ENCODE results near the gene NAV3. TPM values are rescaled to one million over a fixed set of nuclear protein-coding genes. Genes with fewer than 3 reads are reported as not detected.

NAV3 gene
- total RNA-seq, 1 donor from 2014 or later, result 11.4 TPM

- Histone ChIP-seq H3K27ac (no peak overlapping the region), H3K4me3 (no peak overlapping the region), H4K20me1 (ENCODE audit: low read depth) (no peaks in the 10 kb centered on the region), H3K9me3 (ENCODE audit: low read depth) (no peaks in the 10 kb centered on the region), H3F3A (ENCODE audit: low read depth) (no peaks in the 10 kb centered on the region), H3K79me2 (ENCODE audit: low read depth) (no peaks in the 10 kb centered on the region), H3K4me2 (no peak overlapping the region), H3K36me3 (no peaks in the 10 kb centered on the region), H3K4me1 (no peaks in the 10 kb centered on the region), H3K9ac (no peak overlapping the region), H3K27me3 (no peaks in the 10 kb centered on the region), H2AFZ (replicated peaks) (no peak overlapping the region)
- H3K4me1 Mint-ChIP-seq, result no peaks in the 10 kb centered on the region
- H3K4me3 Mint-ChIP-seq, result no peak overlapping the region
- no peaks in the 10 kb centered on the region for H3K27me3 Mint-ChIP-seq (ENCODE audit: insufficient read depth, low read depth)
- no peaks in the 10 kb centered on the region for H3K9me3 Mint-ChIP-seq
- TF ChIP-seq EZH2 (IDR thresholded peaks at IDR 0.05), result no peak
- no peak for TF ChIP-seq CTCF (IDR thresholded peaks at IDR 0.05)
- TF ChIP-seq EZH2phosphoT487 (IDR thresholded peaks at IDR 0.05), result no peak
- DNase-seq (ENCODE audit: low spot score), result no peak
- no peaks in the 10 kb centered on the region for H3K36me3 Mint-ChIP-seq
- H3K27ac Mint-ChIP-seq, result no peak overlapping the region
Observed at GRCh38 chr12:77895699-77896098, 65.0 kb downstream of the NAV3 start.

GRCh38 chr12:77907936-77908335 lies 77.2 kb downstream of the NAV3 start:
- no peaks in the 10 kb centered on the region for H3K36me3 ChIP-seq
- no peaks in the 10 kb centered on the region for H3K27me3 Mint-ChIP-seq (ENCODE audit: insufficient read depth, low read depth)
- H3K79me2 ChIP-seq (ENCODE audit: low read depth), result no peaks in the 10 kb centered on the region
- H3K4me1 Mint-ChIP-seq, result no peaks in the 10 kb centered on the region
- H3K4me3 ChIP-seq, result no peak overlapping the region
- H3K27ac Mint-ChIP-seq, result no peak overlapping the region
- TF ChIP-seq EZH2phosphoT487 (IDR thresholded peaks at IDR 0.05) (no peak), CTCF (IDR thresholded peaks at IDR 0.05) (no peak), EZH2 (IDR thresholded peaks at IDR 0.05) (no peak)
- peaks cover 2% of the 10 kb centered on the region for H3K9me3 Mint-ChIP-seq
- H3K9ac ChIP-seq, result no peak overlapping the region
- no peaks in the 10 kb centered on the region for H3F3A ChIP-seq (ENCODE audit: low read depth)
- H3K4me2 ChIP-seq, result no peak overlapping the region
- DNase-seq (ENCODE audit: low spot score), result no peak
- no peak overlapping the region for H3K27ac ChIP-seq
- no peaks in the 10 kb centered on the region for H3K4me1 ChIP-seq
- no peaks in the 10 kb centered on the region for H4K20me1 ChIP-seq (ENCODE audit: low read depth)
- H3K27me3 ChIP-seq, result no peaks in the 10 kb centered on the region
- no peak overlapping the region for H2AFZ ChIP-seq (replicated peaks)
- no peaks in the 10 kb centered on the region for H3K36me3 Mint-ChIP-seq
- H3K9me3 ChIP-seq (ENCODE audit: low read depth), result no peaks in the 10 kb centered on the region
- no peak overlapping the region for H3K4me3 Mint-ChIP-seq

- no peaks in the 10 kb centered on the region for H3K9me3 ChIP-seq (ENCODE audit: low read depth)
- peaks cover 10% of the 10 kb centered on the region for H3K4me1 ChIP-seq
- no peaks in the 10 kb centered on the region for H3F3A ChIP-seq (ENCODE audit: low read depth)
- no peak overlapping the region for H3K9ac ChIP-seq
- no peak overlapping the region for H3K27ac ChIP-seq
- no peak for DNase-seq (ENCODE audit: low spot score)
- H3K36me3 ChIP-seq, result no peaks in the 10 kb centered on the region
- H3K79me2 ChIP-seq (ENCODE audit: low read depth), result no peaks in the 10 kb centered on the region
- H3K4me1 Mint-ChIP-seq, result peaks cover 5% of the 10 kb centered on the region
- no peak overlapping the region for H3K4me2 ChIP-seq
- no peaks in the 10 kb centered on the region for H4K20me1 ChIP-seq (ENCODE audit: low read depth)
- no peaks in the 10 kb centered on the region for H3K27me3 Mint-ChIP-seq (ENCODE audit: insufficient read depth, low read depth)
- no peak overlapping the region for H3K4me3 Mint-ChIP-seq
- H2AFZ ChIP-seq (replicated peaks), result no peak overlapping the region
- no peaks in the 10 kb centered on the region for H3K36me3 Mint-ChIP-seq
- no peak overlapping the region for H3K27ac Mint-ChIP-seq
- no peaks in the 10 kb centered on the region for H3K9me3 Mint-ChIP-seq
- no peak overlapping the region for H3K4me3 ChIP-seq
- H3K27me3 ChIP-seq, result no peaks in the 10 kb centered on the region
- TF ChIP-seq CTCF (IDR thresholded peaks at IDR 0.05) (no peak), EZH2 (IDR thresholded peaks at IDR 0.05) (no peak), EZH2phosphoT487 (IDR thresholded peaks at IDR 0.05) (no peak)
Observed at GRCh38 chr12:77914081-77914488, 83.4 kb downstream of the NAV3 start.

Measured in neural progenitor cell (in vitro differentiated cells).